Keratinocyte (primary cell): ENCODE results near the gene CDK5RAP3. TPM values are rescaled to one million over a fixed set of nuclear protein-coding genes. Genes with fewer than 3 reads are reported as not detected.

Experiments
- DNase-seq: peaks from one replicate; pipeline ENCODE4 v3.0.0-alpha.2; 2011; ENCODE audit warnings: low read depth, missing footprints, low spot score
- FAIRE-seq: peaks from 2 replicates; lab custom pipeline; 2011; peaks lifted over from hg19 to GRCh38; lab: Jason Lieb, UNC
- H2AFZ ChIP-seq: 2 replicates; pipeline ENCODE4 v1.6.0; 2012; ENCODE audit warnings: low read length, control low read depth, inconsistent platforms; ENCODE audit not compliant: control insufficient read depth
- H3K27ac ChIP-seq: 2 replicates; pipeline ENCODE4 v1.5.1; 2011; ENCODE audit warnings: low read length; ENCODE audit not compliant: control insufficient read depth, insufficient read depth
- H3K27me3 ChIP-seq: 3 replicates; pipeline ENCODE4 v1.6.0; 2011; ENCODE audit warnings: low read length; ENCODE audit not compliant: control insufficient read depth, insufficient read depth; ENCODE audit errors: extremely low read depth
- H3K36me3 ChIP-seq, 2 experiments: 2 replicates in 1 of 2; 3 replicates in 1 of 2; pipeline ENCODE4 v1.5.1; 2011; ENCODE audit warnings: low read length in 2 of 2, mild to moderate bottlenecking in 1 of 2; ENCODE audit not compliant: control insufficient read depth in 2 of 2, insufficient read depth in 2 of 2; ENCODE audit errors: extremely low read depth in 1 of 2
- H3K4me1 ChIP-seq: 3 replicates; pipeline ENCODE4 v1.5.1; 2011; ENCODE audit warnings: low read length; ENCODE audit not compliant: control insufficient read depth, insufficient read depth; ENCODE audit errors: extremely low read depth
- H3K4me2 ChIP-seq: 3 replicates; pipeline ENCODE4 v1.6.0; 2011; ENCODE audit warnings: low read depth, low read length; ENCODE audit not compliant: control insufficient read depth, insufficient read depth; ENCODE audit errors: extremely low read depth
- H3K4me3 ChIP-seq, 3 experiments: fragments of 200-600 bp in 1 of 3; sonication (generic) in 1 of 3; 2 replicates in 2 of 3; 3 replicates in 1 of 3; pipeline ENCODE4 v1.5.1; 2011 to 2016; ENCODE audit warnings: low read length in 3 of 3, mild to moderate bottlenecking in 3 of 3, control low read depth in 2 of 3, inconsistent platforms in 1 of 3, low read depth in 1 of 3, mixed read lengths in 1 of 3, mixed run types in 1 of 3, moderate library complexity in 1 of 3; ENCODE audit not compliant: control insufficient read depth in 2 of 3, insufficient read depth in 2 of 3; ENCODE audit errors: extremely low read depth in 1 of 3
- H3K79me2 ChIP-seq: 2 replicates; pipeline ENCODE4 v1.6.0; 2012; ENCODE audit warnings: low read length; ENCODE audit not compliant: control insufficient read depth, insufficient read depth
- H3K9ac ChIP-seq: 3 replicates; pipeline ENCODE4 v1.6.0; 2011; ENCODE audit warnings: low read length; ENCODE audit not compliant: control insufficient read depth, insufficient read depth; ENCODE audit errors: extremely low read depth
- H3K9me1 ChIP-seq: 3 replicates; pipeline ENCODE4 v1.6.0; 2011; ENCODE audit warnings: low read length; ENCODE audit not compliant: control insufficient read depth, insufficient read depth; ENCODE audit errors: extremely low read depth
- H3K9me3 ChIP-seq: 2 replicates; pipeline ENCODE4 v1.5.1; 2012; ENCODE audit warnings: low read depth, low read length; ENCODE audit not compliant: control insufficient read depth
- H4K20me1 ChIP-seq: 3 replicates; pipeline ENCODE4 v1.6.0; 2011; ENCODE audit warnings: low read length; ENCODE audit not compliant: control insufficient read depth, insufficient read depth; ENCODE audit errors: extremely low read depth
- CTCF ChIP-seq, 3 experiments: IDR thresholded peaks in 1 of 3; conservative IDR thresholded peaks in 1 of 3; optimal IDR thresholded peaks in 1 of 3; 2 replicates in 2 of 3; 3 replicates in 1 of 3; pipeline versions ENCODE3 to v1.5.1; 2011; ENCODE audit warnings: low read length in 3 of 3, mild to moderate bottlenecking in 3 of 3, moderate library complexity in 2 of 3, control low read depth in 1 of 3, inconsistent platforms in 1 of 3; ENCODE audit not compliant: insufficient read depth in 2 of 3; ENCODE audit errors: extremely low read depth in 1 of 3
- EZH2 ChIP-seq: IDR thresholded peaks from one replicate; pipeline ENCODE4 v1.6.1; 2012; ENCODE audit warnings: inconsistent platforms, mild to moderate bottlenecking, low read length, moderate library complexity
- dilution Hi-C: fragments of 300-500 bp; cut with MboI; formaldehyde crosslinking; loops from one replicate; pipeline ENCODE4 v1.7.0; 2020; ENCODE audit warnings: low sequenced_read_pairs; ENCODE audit not compliant: extremely low pct_ligation_motif_present
- polyA plus RNA-seq, 5 experiments: library from polyadenylated mRNA; depleted of rRNA in 3 of 5; stranded (reverse) in 3 of 5; stranded (forward) in 1 of 5; unstranded in 1 of 5; fragments of >200 nt; gene quantifications; 1 replicate in 1 of 5; 2 replicates in 3 of 5; 3 replicates in 1 of 5; pipeline versions ENCODE4 v1.2.1 to v1.2.3, GENCODE V29; 2011 to 2012; ENCODE audit warnings: missing spikeins in 2 of 5, low read depth in 1 of 5, low replicate concordance in 1 of 5

Gene CDK5RAP3
- polyA plus RNA-seq, 1 donor (not counting 4 experiments of a cell fraction or from before 2014, with no cell fraction given), result 63.9 TPM

- FAIRE-seq (peak; percentile 53), DNase-seq (peak; percentile 88)
- Histone ChIP-seq H3K4me3 (no peak overlapping the region), H3K4me1 (peaks cover 20% of the 10 kb centered on the region), H3K9ac (no peak overlapping the region), H2AFZ (peak overlapping the region; percentile 15), H3K79me2 (no peaks in the 10 kb centered on the region), H3K27ac (peak overlapping the region; percentile 0), H3K4me2 (peak overlapping the region; percentile 63), H4K20me1 (no peaks in the 10 kb centered on the region), H3K27me3 (no peaks in the 10 kb centered on the region), H3K36me3 (no peaks in the 10 kb centered on the region), H3K9me1 (no peaks in the 10 kb centered on the region), H3K9me3 (no peaks in the 10 kb centered on the region)
- dilution Hi-C loops, result no loop called here
- TF ChIP-seq CTCF (optimal IDR thresholded peaks at IDR 0.05 in 1 of 3, IDR thresholded peaks at IDR 0.05 in 1 of 3, conservative IDR thresholded peaks at IDR 0.05 in 1 of 3; ENCODE audit: extremely low read depth in 1 of 3, insufficient read depth in 2 of 3, low read length in 3 of 3) (no peak), EZH2 (no peak)
Observed at GRCh38 chr17:47935961-47936360, 35.0 kb upstream of the CDK5RAP3 start.

GRCh38 chr17:47937941-47938340 is 33.0 kb upstream of the CDK5RAP3 start:
- no peak overlapping the region for H2AFZ ChIP-seq
- H3K9me3 ChIP-seq, result no peaks in the 10 kb centered on the region
- no peaks in the 10 kb centered on the region for H4K20me1 ChIP-seq
- H3K9ac ChIP-seq, result no peak overlapping the region
- no peak for TF ChIP-seq EZH2
- TF ChIP-seq CTCF (optimal IDR thresholded peaks at IDR 0.05 in 1 of 3, IDR thresholded peaks at IDR 0.05 in 1 of 3, conservative IDR thresholded peaks at IDR 0.05 in 1 of 3; ENCODE audit: extremely low read depth in 1 of 3, insufficient read depth in 2 of 3, low read length in 3 of 3), result no peak
- dilution Hi-C loops, result no loop called here
- H3K4me2 ChIP-seq, result no peak overlapping the region
- H3K27ac ChIP-seq, result no peak overlapping the region
- peaks cover 13% of the 10 kb centered on the region for H3K79me2 ChIP-seq
- no peak for DNase-seq
- H3K36me3 ChIP-seq, result no peaks in the 10 kb centered on the region
- no peaks in the 10 kb centered on the region for H3K27me3 ChIP-seq
- H3K9me1 ChIP-seq, result no peaks in the 10 kb centered on the region
- no peak overlapping the region for H3K4me3 ChIP-seq
- H3K4me1 ChIP-seq, result peaks cover 29% of the 10 kb centered on the region
- no peak for FAIRE-seq
